HG03196 (cell line): ENCODE data around the gene PIAS3.

ENCODE experiments used
- ATAC-seq: cut with Tn5 transposase; IDR thresholded peaks from one replicate; pipeline ENCODE4 v1.9.1; 2021; ENCODE audit not compliant: unreplicated experiment

PIAS3 gene

DNA sequence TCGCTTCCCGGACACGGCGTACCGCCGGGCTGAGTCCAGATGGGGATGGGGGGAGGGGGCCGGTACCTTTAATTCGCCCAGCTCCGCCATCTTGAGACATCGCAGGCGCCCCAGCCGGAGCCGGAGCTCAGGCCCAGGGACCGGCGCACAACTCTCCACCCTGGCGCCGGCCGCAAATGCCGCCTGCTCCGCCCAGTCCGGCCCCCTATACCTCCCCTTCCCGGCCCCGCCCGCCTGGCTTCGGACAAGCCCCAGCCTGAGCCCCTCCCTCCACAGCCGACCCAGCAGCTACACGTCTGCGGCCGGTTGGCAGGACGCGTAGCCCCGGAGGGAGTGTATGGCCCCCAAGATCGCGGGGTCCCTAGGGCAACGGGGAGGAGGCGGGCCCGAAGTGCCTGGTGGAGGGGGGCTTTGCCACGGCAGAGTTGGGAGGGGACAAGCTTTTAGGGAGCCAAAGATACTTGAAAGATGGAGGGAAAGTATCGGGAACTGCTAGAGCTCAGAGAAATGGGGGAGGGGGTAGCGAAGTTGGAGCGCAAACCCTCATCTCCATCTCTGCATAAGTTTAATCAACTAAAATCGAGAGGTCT is at the start of gene PIAS3:
PIAS3 (minus strand) TSS at position 181 of the 590 bp plus-strand sequence; CDS start at position 90, 91 bp downstream.
- peak; percentile 83 for ATAC-seq

- ATAC-seq, result no peak
Observed at GRCh38 chr1:145908653-145909052, 49.8 kb upstream of the PIAS3 start.

DNA sequence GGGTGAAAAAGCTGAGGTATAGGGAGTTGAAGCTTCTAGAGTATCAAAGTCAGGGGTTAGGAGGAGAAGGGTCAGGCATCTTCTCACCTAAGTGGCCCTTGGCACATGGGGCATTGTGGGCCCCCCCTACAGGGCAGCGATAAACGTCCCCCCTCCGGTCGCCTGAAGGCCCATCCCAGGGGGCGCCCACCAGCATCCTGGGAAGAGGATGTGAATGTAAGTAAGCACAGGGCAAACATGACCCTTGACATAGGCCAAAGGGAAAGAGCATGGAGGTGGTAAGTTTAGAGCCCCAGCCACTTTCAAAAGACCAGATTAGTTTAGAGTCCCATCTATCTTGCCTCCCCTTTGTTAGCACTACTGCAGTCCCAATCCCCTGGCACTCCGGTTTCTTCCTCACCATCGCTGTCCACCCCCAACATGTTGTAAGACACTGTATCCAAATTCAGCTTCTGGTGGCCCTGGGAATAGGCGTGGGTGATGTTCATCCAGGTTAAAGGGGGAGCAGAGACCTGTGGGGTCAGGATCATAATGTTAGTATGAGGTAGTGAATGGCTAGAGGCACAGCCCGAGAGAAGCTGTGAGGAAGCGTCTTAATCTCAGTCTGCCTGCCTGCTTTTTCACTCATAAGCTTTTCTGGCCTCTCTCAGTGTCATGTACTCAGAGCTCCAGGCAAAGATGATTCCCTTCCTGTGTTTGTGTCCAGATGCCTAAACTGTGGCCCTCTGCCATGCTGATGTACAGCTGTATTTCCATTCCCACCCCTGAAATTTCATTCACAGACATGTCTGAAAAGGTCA is 48.3 kb upstream of the PIAS3 start:
- ATAC-seq, result no peak

DNA sequence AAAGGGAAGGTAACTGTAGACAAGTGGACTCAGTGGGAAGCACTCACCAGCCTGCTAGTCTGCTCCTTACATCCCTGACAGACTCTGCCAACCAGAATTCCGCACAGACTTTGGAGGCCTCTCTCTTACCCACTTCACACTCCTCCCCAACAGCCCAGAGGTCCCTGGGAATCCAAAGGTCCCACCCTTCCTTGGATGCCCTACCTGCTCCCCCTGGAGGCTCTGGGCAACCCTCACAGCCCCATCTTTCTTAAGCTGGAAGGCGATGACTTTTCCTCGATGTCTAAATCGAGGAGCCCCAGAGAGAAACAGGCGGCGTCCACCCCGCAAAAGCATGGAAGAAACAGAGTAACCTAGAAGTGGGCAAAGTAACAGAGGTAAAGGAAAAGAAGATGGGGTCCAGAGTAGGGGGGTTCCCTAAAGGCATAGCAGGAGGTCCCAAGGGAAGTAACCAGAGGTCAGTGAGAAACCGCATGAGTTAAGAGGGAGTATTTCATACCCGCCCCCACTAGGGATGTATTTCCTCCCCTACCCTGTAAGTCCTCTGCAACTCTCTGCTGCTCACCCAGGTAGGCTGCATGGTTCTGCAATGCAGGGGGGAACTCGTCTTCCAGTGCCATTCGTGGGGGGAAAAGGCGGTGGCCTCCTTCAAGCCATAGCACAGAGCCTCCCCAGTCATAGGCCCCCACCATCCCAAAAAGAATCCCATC is 42.6 kb upstream of the PIAS3 start:
- no peak for ATAC-seq

DNA sequence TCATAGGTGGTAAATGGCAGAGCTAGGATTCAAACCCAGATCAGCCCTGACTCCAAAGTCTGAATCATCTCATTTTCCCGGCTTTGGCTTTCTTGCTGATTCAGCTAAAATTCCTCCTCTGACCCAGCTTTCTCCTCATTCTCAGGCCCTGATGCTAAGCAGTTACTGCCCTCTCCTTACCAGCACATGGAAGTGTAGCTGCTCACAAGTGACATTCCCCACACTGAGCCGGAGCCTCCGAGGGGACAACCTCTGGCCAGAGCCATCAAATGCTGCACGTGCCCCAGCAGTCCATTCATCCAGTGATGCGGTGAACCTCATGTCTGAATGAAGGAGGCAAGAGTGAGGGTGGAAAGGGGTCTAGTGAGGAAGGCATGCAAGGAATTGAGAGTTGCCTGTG is 39.9 kb upstream of the PIAS3 start:
- no peak for ATAC-seq

- no peak for ATAC-seq
Observed at GRCh38 chr1:145897969-145898368, 39.1 kb upstream of the PIAS3 start.

GRCh38 chr1:145895471-145895870 is 36.6 kb upstream of the PIAS3 start:
- no peak for ATAC-seq

- ATAC-seq, result no peak
Observed at GRCh38 chr1:145893306-145894055, 34.6 kb upstream of the PIAS3 start.

GRCh38 chr1:145892486-145893087 is 33.7 kb upstream of the PIAS3 start:
- no peak for ATAC-seq

- ATAC-seq, result no peak
Observed at GRCh38 chr1:145891587-145892485, 33.0 kb upstream of the PIAS3 start.

DNA sequence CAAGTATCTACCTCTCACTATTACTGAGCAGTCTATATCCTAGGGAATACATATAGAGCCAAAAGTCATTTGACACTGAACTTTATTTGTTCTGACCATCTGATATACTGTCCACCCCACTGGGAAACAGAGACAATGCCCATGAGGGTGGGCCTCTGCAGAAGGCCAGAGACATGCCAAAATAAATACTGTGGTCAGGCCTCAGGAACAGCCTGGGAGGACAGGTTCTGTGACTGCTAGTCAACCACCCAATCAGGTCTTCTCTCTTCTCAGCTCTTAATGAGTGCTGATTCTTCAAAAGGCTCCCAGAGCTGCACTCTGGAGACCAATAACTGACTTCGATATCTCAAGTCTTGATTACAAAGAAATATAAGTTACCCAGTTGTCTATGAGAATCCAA is 32.3 kb upstream of the PIAS3 start:
- ATAC-seq, result no peak

GRCh38 chr1:145889722-145890121 is 30.8 kb upstream of the PIAS3 start:
- no peak for ATAC-seq

DNA sequence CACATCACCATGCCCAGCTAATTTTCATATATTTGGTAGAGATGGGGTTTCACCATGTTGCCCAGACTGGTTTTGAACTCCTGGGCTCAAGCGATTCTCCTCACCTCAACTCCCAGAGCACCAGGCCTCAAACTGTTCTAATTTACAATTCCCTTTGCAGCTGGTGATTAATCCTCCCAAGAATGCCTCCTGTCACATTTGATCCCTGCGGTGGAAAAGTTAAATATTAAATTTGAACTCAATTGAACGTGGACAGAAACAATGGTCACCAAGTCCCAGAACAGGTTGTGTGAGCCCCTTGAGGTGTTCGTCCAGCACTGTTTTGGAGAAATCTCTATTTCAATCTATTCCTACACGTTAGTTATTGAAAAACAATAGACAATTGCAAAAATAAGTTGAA is 28.8 kb upstream of the PIAS3 start:
- ATAC-seq, result no peak

DNA sequence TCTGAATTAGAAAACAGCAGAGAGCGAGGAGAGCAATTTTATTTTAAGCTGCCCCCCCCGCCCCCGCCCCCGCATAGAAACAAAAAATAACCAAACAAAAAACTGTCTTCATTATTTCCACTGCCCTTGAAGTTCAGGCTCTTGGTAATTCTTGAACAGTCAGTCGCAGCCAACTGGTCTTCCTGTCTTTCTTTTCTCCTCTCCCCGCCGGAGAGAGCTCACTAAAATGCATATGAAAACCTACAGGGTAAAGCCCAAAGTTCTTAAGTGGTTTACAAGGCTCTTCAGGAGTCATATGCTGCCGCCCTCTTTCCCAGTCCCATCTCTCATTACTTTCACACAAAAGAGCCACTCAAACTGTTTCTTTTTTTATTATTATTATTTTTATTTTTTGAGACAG is 27.9 kb upstream of the PIAS3 start:
- ATAC-seq, result no peak

DNA sequence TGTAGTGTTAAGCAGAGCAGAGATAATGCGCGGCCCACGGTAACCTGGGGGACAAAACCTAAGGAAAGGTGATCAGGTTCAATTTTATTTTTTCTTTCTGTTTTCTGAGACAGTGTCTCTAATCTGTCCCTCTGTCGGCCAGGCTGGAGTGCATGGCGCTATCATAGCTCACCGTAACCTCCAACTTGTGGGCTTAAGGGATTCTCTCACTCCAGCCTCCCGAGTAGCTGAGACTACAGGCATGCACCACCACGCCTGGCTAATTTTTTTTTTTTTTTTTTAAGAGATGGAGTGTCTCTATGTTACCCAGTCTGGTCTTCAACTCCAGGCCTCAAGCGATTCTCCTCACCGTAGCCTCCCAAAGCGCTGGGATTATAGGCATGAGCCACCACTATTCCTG is 27.5 kb upstream of the PIAS3 start:
- ATAC-seq, result no peak

GRCh38 chr1:145885738-145886287 is 26.9 kb upstream of the PIAS3 start, which contains the start of gene ANKRD35:
Gene ANKRD35, minus strand, starts transcription at chr1:145885866. Its CDS starts 108 bp downstream, at chr1:145885758.
- peak; percentile 96 for ATAC-seq

- no peak for ATAC-seq
Observed at GRCh38 chr1:145884675-145885074, 25.8 kb upstream of the PIAS3 start.

DNA sequence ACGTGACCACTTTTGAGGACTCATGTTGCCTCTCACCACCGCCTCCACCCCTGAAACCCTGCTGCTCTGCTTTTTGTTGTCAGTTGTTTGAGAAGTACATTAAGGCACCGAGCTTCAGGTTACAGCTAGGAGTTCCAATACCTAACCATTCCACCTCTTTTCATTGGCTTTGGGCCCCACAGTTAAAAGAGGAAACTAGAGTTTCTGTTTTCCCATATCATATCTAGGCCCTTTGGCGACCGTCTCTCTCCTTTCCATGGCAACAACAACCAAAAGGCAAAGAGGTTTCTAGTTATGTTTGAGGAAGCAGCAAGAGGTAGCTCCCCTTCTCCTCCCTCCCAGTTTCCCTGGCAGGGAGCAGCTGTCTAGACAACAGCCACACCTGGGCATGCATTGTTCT is 20.9 kb upstream of the PIAS3 start:
- ATAC-seq, result no peak

GRCh38 chr1:145878724-145879123 is 19.8 kb upstream of the PIAS3 start:
- no peak for ATAC-seq
